Mesenchymal stem cell (in vitro differentiated cells and primary cell): ENCODE results near the gene HAUS5.
"Not testable (repeated sequence)": the region's sequence is repeated elsewhere in the genome, so short reads cannot be mapped to it uniquely, and the experiment has no call there.

Experiments used
- DNase-seq: peaks from one replicate; pipeline ENCODE4 v3.0.0-alpha.2; 2013
- H2AFZ ChIP-seq: one replicate; pipeline ENCODE4 v1.6.1; 2013; ENCODE audit warnings: low read depth, mild to moderate bottlenecking, control low read depth, inconsistent platforms, low read length, moderate library complexity
- H2AK5ac ChIP-seq: 2 replicates; pipeline ENCODE4 v1.6.1; 2013; ENCODE audit warnings: low read length, moderate library complexity, mild to moderate bottlenecking, inconsistent platforms; ENCODE audit not compliant: severe bottlenecking
- H2BK120ac ChIP-seq: one replicate; pipeline ENCODE4 v1.6.1; 2013; ENCODE audit warnings: low read depth, mild to moderate bottlenecking, inconsistent platforms, low read length, moderate library complexity
- H2BK12ac ChIP-seq, 2 experiments: one replicate each; pipeline ENCODE4 v1.6.1; 2013; ENCODE audit warnings: inconsistent platforms in 2 of 2, low read length in 2 of 2, mild to moderate bottlenecking in 2 of 2, moderate library complexity in 2 of 2, control low read depth in 1 of 2
- H2BK15ac ChIP-seq: one replicate; pipeline ENCODE4 v1.6.1; 2013; ENCODE audit warnings: mild to moderate bottlenecking, low read depth, inconsistent platforms; ENCODE audit not compliant: poor library complexity, severe bottlenecking
- H2BK5ac ChIP-seq: 2 replicates; pipeline ENCODE4 v1.6.1; 2013; ENCODE audit warnings: low read depth, mild to moderate bottlenecking, low read length, control low read depth, inconsistent platforms; ENCODE audit not compliant: poor library complexity, severe bottlenecking
- H3K14ac ChIP-seq, 2 experiments: one replicate each; pipeline ENCODE4 v1.6.1; 2013; ENCODE audit warnings: inconsistent platforms in 2 of 2, low read length in 2 of 2, control low read depth in 1 of 2, mild to moderate bottlenecking in 1 of 2, moderate library complexity in 1 of 2
- H3K18ac ChIP-seq, 2 experiments: one replicate each; pipeline ENCODE4 v1.6.1; 2013; ENCODE audit warnings: inconsistent platforms in 2 of 2, low read length in 2 of 2, control low read depth in 1 of 2, low read depth in 1 of 2, mild to moderate bottlenecking in 1 of 2
- H3K23ac ChIP-seq, 2 experiments: one replicate each; pipeline ENCODE4 v1.6.1; 2013; ENCODE audit warnings: inconsistent platforms in 2 of 2, low read length in 2 of 2, mild to moderate bottlenecking in 2 of 2, moderate library complexity in 2 of 2, control low read depth in 1 of 2
- H3K27ac ChIP-seq: 2 replicates; pipeline ENCODE4 v1.5.1; 2013; ENCODE audit warnings: mild to moderate bottlenecking, moderate library complexity, low read length, control low read depth, inconsistent platforms; ENCODE audit not compliant: poor library complexity, severe bottlenecking
- H3K27me3 ChIP-seq, 2 experiments: 2 replicates each; pipeline versions ENCODE4 v1.6.1 to v1.7.0; 2013; ENCODE audit warnings: low read length in 2 of 2, mild to moderate bottlenecking in 2 of 2, moderate library complexity in 2 of 2, control low read depth in 1 of 2, inconsistent platforms in 1 of 2; ENCODE audit not compliant: control insufficient read depth in 1 of 2, insufficient read depth in 1 of 2
- H3K36me3 ChIP-seq, 2 experiments: 2 replicates each; pipeline versions ENCODE4 v1.6.1 to v1.7.0; 2013; ENCODE audit warnings: low read length in 2 of 2, control low read depth in 1 of 2, inconsistent platforms in 1 of 2, low read depth in 1 of 2, mild to moderate bottlenecking in 1 of 2; ENCODE audit not compliant: insufficient read depth in 2 of 2, control insufficient read depth in 1 of 2
- H3K4ac ChIP-seq, 2 experiments: one replicate each; pipeline ENCODE4 v1.6.1; 2013; ENCODE audit warnings: inconsistent platforms in 2 of 2, low read length in 2 of 2, mild to moderate bottlenecking in 2 of 2, moderate library complexity in 2 of 2, control low read depth in 1 of 2, low read depth in 1 of 2
- H3K4me1 ChIP-seq: 2 replicates; pipeline ENCODE4 v1.6.1; 2013; ENCODE audit warnings: low read depth, low read length, control low read depth; ENCODE audit not compliant: control insufficient read depth, insufficient read depth
- H3K4me2 ChIP-seq: 2 replicates; pipeline ENCODE4 v1.6.1; 2013; ENCODE audit warnings: low read length, mild to moderate bottlenecking, inconsistent platforms; ENCODE audit not compliant: poor library complexity, severe bottlenecking
- H3K4me3 ChIP-seq, 2 experiments: 2 replicates each; pipeline versions ENCODE4 v1.5.1 to v1.7.0; 2013; ENCODE audit warnings: low read length in 2 of 2, mild to moderate bottlenecking in 2 of 2, control low read depth in 1 of 2, low read depth in 1 of 2; ENCODE audit not compliant: insufficient read depth in 1 of 2
- H3K79me1 ChIP-seq: replicated peaks from 2 replicates; pipeline ENCODE4 v1.6.1; 2013; ENCODE audit warnings: mild to moderate bottlenecking, control low read depth, low read length, inconsistent platforms; ENCODE audit not compliant: poor library complexity, severe bottlenecking
- H3K9ac ChIP-seq: 2 replicates; pipeline ENCODE4 v1.7.0; 2013; ENCODE audit warnings: mild to moderate bottlenecking, low read length, moderate library complexity
- H3K9me3 ChIP-seq: 2 replicates; pipeline ENCODE4 v1.7.0; 2013; ENCODE audit warnings: mild to moderate bottlenecking, low read length; ENCODE audit not compliant: control insufficient read depth
- H4K8ac ChIP-seq: one replicate; pipeline ENCODE4 v1.6.1; 2013; ENCODE audit warnings: inconsistent platforms, mild to moderate bottlenecking, low read length, moderate library complexity
- H4K91ac ChIP-seq: one replicate; pipeline ENCODE4 v1.6.1; 2013; ENCODE audit warnings: mild to moderate bottlenecking, low read length, inconsistent platforms
- WGBS: methylation state at CpG from one replicate; pipeline ENCODE4 v1.1.7; 2013; ENCODE audit warnings: mixed read lengths; 5-methylcytosine and 5-hydroxymethylcytosine counted together

The HAUS5 gene

DNA sequence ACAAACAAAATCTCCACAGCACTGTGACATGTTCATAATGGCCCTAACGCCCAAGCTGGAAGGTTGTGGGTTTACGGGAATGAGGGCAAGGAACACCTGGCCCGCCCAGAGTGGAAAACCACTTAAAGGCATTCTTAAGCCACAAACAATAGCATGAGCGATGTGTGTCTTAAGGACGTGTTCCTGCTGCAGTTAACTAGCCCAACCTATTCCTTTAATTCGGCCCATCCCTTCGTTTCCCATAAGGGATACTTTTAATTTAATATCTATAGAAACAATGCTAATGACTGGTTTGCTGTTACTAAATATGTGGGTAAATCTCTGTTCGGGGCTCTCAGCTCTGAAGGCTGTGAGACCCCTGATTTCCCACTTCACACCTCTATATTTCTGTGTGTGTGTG lies 5.4 kb upstream of the HAUS5 start:
- H4K8ac ChIP-seq, H3K4me1 ChIP-seq, H2AFZ ChIP-seq, H2BK15ac ChIP-seq, H3K4ac ChIP-seq, H2BK5ac ChIP-seq, H3K4me2 ChIP-seq, DNase-seq, H3K79me1 ChIP-seq, H3K23ac ChIP-seq, H3K18ac ChIP-seq, H3K14ac ChIP-seq, H3K36me3 ChIP-seq, H4K91ac ChIP-seq, H3K9ac ChIP-seq, H2BK120ac ChIP-seq, H3K4me3 ChIP-seq, H3K27ac ChIP-seq, H2AK5ac ChIP-seq, H2BK12ac ChIP-seq: not testable (repeated sequence)
- WGBS = 75% methylated on average over 3 of the region's 8 CpGs
- Histone ChIP-seq H3K9me3 (peaks cover 16% of the 10 kb centered on the region), H3K27me3 (peaks cover 5 to 10% of the 10 kb centered on the region in 2 experiments)

DNA sequence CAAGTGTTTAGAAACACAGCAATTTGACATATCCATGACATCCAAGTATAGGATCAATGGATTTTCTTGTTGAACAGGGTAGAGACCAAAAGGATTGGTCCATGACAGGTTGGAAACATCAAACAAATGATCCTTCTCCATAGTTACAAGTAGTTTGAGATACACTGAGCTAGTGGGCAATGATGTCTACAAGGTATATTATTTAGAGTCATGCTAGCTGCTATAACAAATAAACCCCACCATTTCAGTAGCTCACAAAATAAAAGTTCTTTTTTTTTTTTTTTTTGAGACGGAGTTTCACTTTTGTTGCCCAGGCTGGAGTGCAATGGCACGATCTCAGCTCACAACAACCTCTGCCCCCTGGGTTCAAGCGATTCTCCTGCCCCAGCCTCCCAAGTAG lies 4.9 kb upstream of the HAUS5 start:
- no peak overlapping the region for H2BK5ac ChIP-seq
- H3K4me3 ChIP-seq = no peak overlapping the region
- no peak overlapping the region for H4K91ac ChIP-seq
- no peak overlapping the region for H3K9ac ChIP-seq
- WGBS = 63% methylated on average over 1 of the region's 3 CpGs
- H3K9me3 ChIP-seq = peaks cover 16% of the 10 kb centered on the region
- no peak overlapping the region for H3K27ac ChIP-seq
- no peak overlapping the region for H2BK120ac ChIP-seq
- no peaks in the 10 kb centered on the region for H3K79me1 ChIP-seq
- no peak overlapping the region for H2AK5ac ChIP-seq
- H2BK15ac ChIP-seq = no peak overlapping the region
- no peak overlapping the region for H4K8ac ChIP-seq
- no peak for DNase-seq
- H3K27me3 ChIP-seq = peaks cover 5% of the 10 kb centered on the region in 2 experiments
- no peak overlapping the region for H3K23ac ChIP-seq
- H3K18ac ChIP-seq = no peak overlapping the region
- peaks cover 6% of the 10 kb centered on the region for H3K4me1 ChIP-seq
- H3K4me2 ChIP-seq = no peak overlapping the region
- H2AFZ ChIP-seq = no peak overlapping the region
- no peak overlapping the region for H2BK12ac ChIP-seq
- no peaks in the 10 kb centered on the region for H3K36me3 ChIP-seq
- no peak overlapping the region for H3K4ac ChIP-seq
- H3K14ac ChIP-seq = no peak overlapping the region

DNA sequence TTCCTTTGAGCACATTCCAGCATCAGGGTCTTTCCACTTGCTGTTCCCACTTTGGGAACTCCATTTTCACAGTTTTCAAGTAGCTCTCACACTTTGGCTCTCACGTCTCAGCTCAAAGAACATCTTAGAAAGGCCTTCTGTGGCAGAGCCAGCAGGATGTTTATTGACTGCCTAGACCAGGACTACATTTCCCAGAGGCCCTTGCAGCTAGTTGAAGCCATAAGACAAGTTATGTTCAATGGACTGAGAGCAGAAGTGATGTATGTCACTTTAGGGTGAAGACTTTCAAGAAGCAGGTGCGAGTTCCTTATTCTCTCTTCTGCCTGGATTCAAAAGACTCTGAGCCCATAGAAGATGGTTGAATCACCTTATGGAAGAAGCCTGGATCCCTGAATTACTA lies 4.3 kb upstream of the HAUS5 start:
- no peak for DNase-seq
- H3K14ac ChIP-seq = no peak overlapping the region
- no peak overlapping the region for H2AFZ ChIP-seq
- H3K9me3 ChIP-seq = peaks cover 16% of the 10 kb centered on the region
- H4K91ac ChIP-seq = no peak overlapping the region
- H3K79me1 ChIP-seq = peaks cover 6% of the 10 kb centered on the region
- no peak overlapping the region for H3K18ac ChIP-seq
- H3K4me1 ChIP-seq = peaks cover 11% of the 10 kb centered on the region
- H2AK5ac ChIP-seq = no peak overlapping the region
- H3K4me2 ChIP-seq = no peak overlapping the region
- H3K4me3 ChIP-seq = no peak overlapping the region
- H3K23ac ChIP-seq = no peak overlapping the region
- no peak overlapping the region for H2BK12ac ChIP-seq
- H3K4ac ChIP-seq = no peak overlapping the region
- H2BK5ac ChIP-seq = no peak overlapping the region
- no peak overlapping the region for H2BK15ac ChIP-seq
- peaks cover 3 to 5% of the 10 kb centered on the region in 2 experiments for H3K27me3 ChIP-seq
- WGBS = 74% methylated on average over 2 of the region's 2 CpGs
- no peak overlapping the region for H3K9ac ChIP-seq
- no peak overlapping the region for H2BK120ac ChIP-seq
- no peak overlapping the region for H3K27ac ChIP-seq
- H3K36me3 ChIP-seq = no peaks in the 10 kb centered on the region
- H4K8ac ChIP-seq = no peak overlapping the region

DNA sequence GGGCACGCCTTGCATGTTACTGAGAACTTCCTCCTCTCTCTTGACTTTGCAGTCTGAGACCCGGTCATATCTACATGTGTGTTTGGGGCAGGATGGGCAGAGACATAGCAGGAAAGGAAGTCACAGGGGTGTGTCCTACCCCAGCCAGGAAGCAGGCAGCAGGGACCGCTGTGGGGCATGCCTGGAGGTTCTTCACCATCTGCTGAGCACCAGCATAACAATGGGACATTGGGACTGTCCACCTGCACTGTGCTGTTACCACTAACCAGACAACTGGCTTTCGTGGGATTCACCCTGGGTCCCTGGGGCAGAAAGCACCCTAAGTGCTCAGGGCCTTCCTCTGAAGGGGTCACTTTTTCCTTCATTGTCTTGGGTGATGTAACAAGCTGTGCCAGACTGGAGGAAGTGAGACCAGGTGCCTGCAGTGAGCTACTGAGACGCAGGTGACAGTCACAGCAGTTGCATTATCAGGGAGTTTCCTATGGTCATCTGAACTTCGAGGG lies 2.6 kb upstream of the HAUS5 start:
- Histone ChIP-seq H3K23ac (no peak overlapping the region), H3K27ac (no peak overlapping the region), H2BK120ac (no peak overlapping the region), H3K9ac (no peak overlapping the region), H3K4me3 (no peak overlapping the region), H3K4ac (no peak overlapping the region), H3K18ac (no peak overlapping the region), H3K36me3 (peaks cover 0 to 2% of the 10 kb centered on the region in 2 experiments), H2AFZ (no peak overlapping the region), H3K4me2 (no peak overlapping the region), H3K14ac (no peak overlapping the region), H2AK5ac (no peak overlapping the region), H2BK5ac (no peak overlapping the region), H4K8ac (no peak overlapping the region), H2BK12ac (no peak overlapping the region), H3K79me1 (peaks cover 6% of the 10 kb centered on the region), H3K4me1 (peaks cover 11% of the 10 kb centered on the region), H4K91ac (no peak overlapping the region), H3K27me3 (peaks cover 3 to 5% of the 10 kb centered on the region in 2 experiments), H3K9me3 (peaks cover 16% of the 10 kb centered on the region), H2BK15ac (no peak overlapping the region)
- DNase-seq = no peak
- WGBS = 77% methylated on average over 6 of the region's 6 CpGs
